GM19467 (cell line): Measurements from ENCODE around the gene SEC14L2.
"Not testable (repeated sequence)": the region's sequence is repeated elsewhere in the genome, so short reads cannot be mapped to it uniquely, and the experiment has no call there.

Source experiments
- ATAC-seq: cut with Tn5 transposase; IDR thresholded peaks from one replicate; pipeline ENCODE4 v1.9.1; 2021; ENCODE audit warnings: mild to moderate bottlenecking, moderate library complexity; ENCODE audit not compliant: unreplicated experiment

The SEC14L2 gene

DNA sequence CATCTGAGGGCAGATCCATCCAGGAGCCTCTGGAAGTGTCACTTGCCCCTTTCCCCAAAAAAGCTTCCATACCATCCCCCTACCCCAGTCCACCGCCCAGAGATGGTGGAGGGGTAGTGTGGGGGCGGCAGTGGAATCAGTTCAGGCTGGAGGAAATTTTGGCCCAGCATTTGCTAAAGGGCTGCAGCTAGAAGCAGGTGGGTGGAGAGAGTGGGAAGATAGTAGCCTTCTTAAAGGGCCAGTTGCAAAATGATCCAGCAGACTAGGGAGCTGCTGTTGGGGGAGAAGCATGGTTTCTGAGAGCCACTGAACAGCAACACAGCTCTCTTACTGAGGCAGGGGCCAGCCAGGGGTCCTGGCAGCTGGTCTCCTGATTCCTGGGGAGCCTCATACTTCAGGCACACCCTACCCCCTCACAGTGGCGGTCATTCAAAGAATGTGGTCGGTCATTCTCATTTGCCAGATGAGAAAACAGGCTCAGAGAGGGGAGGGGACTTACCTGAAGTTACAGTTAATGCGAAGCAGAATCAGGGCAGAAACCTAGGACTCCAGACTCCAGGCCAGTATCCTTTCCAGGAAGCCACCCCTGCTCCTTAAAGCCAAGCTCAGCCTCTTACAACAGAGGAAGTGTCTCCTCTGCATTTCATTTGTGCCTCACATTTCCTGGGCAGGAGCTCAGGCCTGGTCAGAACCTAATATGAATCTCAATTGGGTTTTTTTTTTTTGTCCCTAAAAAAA is 5.4 kb downstream of the SEC14L2 start:
- ATAC-seq, result no peak

DNA sequence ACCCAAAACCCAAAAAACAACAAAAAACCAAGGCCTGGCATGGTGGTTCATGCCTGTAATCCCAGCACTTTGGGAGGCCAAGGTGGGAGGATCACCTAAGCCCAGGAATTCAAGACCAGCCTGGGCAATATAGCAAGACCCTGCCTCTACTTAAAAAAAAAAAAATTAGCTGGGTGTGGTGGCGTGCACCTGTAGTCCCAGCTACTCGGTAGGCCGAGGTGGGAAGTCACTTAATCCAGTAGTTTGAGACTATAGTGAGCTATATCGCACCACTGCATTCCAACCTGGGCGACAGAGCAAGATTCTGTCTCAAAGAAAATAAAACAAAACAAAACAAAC is 5.9 kb downstream of the SEC14L2 start:
- not testable (repeated sequence) for ATAC-seq

DNA sequence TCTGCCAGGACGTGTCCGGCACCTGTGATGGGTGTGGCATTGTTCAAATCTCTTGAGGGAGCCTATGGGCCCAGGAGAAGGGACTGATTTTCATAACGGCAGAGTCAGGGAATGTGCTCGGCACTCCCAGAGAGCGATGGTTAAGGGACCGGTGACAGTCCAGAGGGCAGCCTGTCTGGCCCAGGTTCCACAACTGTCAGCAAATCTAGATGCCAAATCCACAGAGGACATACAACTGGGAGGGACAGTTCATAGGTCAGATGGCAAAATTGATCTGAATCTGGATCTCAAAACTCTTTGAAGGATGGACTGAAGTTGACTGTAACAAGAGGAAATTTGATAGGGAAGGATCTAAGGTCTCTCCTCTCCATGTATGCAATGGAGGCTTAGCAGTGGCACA is 7.5 kb downstream of the SEC14L2 start:
- no peak for ATAC-seq

DNA sequence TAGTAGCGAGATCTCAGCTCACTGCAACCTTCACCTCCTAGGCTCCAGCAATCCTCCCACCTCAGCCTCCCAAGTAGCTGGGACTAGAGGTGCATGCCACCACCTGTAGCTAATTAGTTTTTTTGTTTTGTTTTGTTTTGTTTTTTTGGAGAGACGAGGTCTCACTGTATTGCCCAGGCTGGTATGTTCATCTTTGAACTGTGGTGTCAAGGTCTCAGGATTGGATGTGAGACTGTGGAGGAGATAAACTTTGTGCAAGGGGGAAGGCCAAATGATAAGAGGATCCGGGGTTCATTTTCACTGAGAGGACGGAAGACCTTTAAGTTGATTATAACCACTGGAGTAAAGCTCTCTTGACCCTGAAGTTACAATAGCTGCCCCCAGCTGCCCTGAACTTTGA is 8.9 kb downstream of the SEC14L2 start:
- no peak for ATAC-seq

DNA sequence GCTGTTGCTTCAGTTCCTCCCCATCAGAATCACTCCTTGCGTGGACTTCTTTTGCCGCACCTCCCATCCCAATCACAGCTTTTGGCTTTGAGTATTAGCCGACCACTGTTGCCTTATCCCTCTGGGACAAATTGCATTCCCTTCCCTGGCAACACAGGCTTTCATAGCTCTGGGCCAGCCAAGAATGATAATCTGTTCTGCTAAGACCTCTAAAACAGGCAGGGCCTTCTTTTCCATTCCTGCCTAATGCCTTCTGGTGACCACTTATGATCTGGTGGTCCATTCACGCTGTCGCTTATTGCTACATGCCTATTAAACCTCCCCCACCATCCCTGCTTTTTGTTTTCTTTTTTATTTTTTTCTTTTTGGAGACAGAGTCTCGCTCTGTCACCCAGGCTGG is 9.6 kb downstream of the SEC14L2 start:
- ATAC-seq, result no peak

DNA sequence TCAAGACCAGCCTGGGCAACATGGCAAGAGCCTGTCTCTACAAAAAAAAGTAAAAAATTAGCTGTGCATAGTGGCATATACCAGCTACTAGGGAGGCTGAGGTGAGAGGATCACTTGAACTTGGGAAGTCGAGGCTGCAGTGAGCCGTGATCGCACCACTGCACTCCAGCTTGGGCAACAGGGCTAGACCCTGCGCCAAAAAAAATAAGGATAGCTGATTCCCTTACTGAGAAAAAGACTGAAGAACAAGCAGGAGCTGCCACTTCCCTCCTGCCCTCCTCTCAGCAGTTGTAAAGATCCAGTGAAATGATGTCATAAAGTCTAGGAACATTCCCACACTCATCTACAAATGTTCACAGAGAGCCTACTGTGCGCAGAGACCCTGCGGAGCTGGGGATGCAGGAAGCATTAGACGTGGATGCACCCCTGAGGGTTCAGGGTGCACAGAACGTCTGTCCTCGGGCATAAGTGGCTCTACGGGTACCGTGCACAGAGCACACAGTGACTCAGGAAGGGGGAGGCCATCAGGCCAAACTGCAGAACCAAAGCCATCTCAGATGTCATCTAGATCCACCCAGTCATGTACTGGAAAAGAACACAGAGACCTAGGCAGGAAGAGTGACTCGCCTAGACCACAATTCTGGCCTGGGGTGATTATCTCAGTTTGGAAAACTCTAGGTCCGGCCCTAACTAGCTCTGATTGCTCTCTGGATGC is 11.7 kb downstream of the SEC14L2 start:
- no peak for ATAC-seq

DNA sequence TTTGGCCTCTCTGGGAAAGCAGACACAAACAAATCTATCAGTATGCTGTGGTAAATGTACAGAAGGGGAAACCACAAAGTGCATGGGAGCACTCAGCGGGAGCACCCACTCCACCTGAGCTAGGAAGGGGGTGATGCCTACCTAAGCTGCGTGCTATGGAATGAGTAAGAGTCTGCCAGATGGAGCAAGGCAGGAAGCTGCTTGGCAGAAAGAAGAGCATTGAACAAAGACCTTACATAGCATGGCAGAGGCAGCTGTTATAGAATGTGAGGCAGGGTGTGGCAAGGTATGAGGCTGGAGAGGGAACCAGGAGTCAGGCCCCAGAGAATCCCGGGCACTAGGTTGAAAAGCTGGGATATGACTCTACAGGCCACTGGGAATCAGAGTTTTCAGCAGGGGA is 15.0 kb downstream of the SEC14L2 start:
- no peak for ATAC-seq

DNA sequence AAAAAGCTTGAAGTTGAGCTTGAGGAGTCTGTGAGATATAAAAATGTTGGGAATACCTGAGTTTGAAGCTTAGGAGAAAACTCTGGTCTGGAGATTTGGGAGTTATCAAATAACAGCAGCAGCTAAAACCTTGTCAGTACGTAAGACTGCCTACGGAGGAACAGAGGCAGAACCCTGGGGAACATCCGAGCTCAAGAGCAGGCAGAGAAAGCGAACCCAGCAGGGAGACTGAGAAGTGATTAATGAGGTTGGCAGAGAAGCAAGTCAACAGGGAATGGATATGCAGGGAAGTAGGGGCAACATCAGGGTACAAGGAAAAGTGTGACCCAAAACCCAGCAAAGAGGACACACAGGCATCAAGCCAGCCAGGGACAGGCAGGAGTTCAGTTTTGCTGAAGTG is 16.2 kb downstream of the SEC14L2 start:
- ATAC-seq, result no peak

DNA sequence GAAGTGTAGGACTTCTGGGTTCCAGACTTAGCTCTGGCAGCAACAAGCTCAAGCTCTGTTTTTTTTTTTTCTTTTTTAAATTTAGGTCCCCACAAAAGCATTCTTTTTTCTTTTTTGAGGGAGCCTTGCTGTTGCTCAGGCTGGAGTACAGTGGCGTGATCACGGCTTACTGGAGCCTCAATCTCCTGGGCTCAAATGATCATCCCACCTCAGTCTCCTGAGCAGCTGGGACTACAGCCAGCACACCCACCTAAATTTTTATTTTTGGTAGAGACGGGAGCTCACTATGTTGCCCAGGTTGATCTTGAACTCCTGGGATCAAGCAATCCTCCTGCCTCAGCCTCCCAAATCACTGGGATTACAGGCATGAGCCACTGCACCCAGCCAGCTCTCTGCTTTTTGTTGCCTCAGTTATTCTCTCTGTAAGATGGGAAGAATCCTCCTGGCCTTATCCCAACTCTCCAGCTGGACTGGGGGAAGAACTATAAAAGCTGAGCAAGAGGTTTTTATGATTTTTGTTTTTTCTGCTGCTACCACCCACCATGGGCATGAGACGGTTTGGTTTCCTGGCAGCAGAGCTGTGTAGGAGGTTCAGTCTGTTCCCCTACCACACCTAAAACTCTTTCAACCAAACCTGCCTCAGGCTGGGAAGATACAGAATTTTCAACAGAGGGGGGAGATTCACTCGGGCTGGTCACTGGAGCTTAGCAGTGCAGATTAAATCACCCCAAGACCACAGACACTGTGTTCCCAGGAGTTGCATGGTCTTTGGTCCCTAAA is 17.1 kb downstream of the SEC14L2 start:
- ATAC-seq, result no peak

DNA sequence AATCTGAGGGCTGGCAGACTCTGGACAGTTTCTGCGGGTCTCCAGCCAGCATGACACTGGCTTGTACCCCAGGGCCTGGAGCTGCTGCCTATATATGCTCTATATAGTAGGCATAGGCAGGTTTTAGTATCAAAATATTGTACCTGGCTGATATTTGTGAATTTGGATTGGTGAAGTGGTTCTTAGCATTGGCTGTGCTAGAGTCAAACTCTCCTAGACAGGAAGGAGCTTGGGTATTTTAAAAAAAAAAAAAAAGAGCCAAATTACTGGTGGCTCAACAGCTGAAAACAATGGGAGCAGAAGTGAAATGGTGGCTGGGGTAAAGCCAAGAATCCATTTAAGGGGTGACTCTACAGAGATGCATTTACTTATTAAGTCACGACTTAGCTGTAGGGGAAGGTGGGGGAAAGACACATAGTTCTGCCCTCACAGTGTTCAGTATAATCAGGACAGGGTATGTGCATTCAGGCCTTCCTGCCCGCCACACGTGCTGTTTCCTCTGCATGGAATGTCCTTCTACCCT is 17.8 kb downstream of the SEC14L2 start:
- no peak for ATAC-seq

DNA sequence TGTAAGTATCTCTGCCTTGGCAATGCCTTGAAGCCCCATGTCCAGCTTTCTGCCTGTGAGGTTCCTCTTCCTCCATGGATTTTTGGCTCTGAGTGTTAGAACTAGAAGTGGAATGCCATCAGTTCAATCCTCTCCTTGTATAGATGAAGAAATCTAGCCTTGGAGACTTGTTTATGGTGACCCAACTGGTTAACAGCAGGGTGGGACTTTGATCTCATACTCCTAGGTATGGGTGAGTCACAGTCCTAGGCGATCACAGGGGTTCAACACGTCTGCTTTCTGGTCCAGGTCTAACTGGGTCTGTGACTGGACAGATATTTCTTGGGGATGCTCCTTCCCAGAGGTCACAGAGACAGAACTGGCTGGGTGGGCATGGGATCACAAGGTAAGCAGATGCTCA is 19.6 kb downstream of the SEC14L2 start:
- no peak for ATAC-seq

DNA sequence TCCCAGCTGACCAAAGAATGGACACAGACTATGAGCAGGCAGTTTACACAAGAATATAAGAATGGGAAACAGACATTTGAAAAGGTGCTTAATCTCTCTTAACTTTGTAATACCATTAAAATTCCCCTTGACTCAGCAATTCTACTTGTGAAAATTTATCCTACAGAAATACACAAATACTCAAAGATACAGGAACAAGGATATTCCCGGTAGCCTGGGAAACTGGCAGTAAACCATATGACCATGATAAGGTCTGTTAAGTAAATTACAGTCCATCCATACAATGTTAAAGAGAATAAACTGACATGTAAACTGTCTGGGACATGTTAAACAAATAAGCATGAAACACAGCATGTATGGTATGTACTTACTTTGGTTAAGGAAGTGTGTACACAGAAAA is 20.0 kb downstream of the SEC14L2 start:
- ATAC-seq, result no peak

DNA sequence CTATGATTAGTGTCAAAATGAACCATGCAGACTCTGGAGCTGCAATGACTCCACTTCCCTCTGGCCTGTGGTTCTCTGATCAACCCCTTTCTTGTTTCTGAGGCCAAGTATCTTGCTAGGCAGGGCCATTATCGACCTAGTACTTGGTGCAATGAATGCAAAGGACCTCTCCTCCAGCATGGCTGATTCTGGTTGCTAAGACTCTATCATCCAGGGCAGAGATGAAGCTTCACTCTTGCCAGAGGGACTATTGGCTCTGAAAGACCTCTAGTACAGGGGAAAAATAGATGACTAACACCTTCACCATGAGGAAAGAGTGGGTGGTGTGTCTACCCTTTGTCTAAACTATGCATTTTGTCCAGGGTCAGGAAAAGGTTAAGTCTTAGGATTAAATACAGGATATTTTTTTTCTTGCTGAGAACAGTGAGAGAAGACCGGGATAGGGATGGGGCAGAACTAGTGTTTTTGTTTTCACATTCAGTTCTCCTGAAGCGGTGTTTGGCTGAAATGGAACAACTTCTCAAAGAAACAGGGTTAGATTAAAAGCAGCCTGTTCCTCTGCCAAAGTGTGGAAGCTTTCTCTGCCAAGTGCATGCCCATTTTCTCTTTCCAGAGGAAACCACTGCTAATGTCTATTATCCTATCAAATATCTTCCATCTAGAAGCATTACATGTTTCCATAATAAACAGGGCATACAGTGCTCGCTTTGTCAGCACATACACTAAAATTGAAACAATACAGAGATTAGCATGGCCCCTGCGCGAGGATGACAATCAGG is 23.7 kb downstream of the SEC14L2 start:
- no peak for ATAC-seq

DNA sequence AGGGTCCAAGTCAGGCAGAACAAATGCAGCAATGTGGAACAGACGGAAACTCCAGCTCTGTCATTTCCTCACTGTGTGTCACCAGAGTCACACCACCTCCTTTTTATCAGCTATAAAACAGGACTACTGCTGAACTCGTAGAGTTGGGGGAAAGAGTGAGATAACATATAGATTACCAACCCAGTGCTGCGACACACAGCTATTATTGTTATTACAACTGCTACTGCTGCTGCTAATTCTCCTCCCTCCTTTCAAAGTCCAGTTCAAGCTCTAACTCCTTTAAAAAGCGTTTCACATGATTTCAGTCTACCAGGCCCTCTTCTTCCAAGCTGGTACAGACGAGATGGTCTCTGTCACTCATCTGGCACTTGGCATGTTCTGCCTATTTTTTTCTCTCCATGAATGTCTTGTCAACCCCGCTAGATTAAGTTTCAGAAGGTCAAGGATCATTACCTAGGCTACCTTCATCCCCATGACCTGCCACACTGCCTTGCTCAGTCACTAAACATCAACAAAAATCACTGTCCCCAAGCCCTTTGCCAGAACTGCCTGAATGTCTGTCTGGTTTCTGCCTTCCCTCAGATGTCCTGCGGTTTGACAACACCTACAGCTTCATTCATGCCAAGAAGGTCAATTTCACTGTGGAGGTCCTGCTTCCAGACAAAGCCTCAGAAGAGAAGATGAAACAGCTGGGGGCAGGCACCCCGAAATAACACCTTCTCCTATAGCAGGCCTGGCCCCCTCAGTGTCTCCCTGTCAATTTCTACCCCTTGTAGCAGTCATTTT is 25.1 kb downstream of the SEC14L2 start:
- no peak for ATAC-seq

DNA sequence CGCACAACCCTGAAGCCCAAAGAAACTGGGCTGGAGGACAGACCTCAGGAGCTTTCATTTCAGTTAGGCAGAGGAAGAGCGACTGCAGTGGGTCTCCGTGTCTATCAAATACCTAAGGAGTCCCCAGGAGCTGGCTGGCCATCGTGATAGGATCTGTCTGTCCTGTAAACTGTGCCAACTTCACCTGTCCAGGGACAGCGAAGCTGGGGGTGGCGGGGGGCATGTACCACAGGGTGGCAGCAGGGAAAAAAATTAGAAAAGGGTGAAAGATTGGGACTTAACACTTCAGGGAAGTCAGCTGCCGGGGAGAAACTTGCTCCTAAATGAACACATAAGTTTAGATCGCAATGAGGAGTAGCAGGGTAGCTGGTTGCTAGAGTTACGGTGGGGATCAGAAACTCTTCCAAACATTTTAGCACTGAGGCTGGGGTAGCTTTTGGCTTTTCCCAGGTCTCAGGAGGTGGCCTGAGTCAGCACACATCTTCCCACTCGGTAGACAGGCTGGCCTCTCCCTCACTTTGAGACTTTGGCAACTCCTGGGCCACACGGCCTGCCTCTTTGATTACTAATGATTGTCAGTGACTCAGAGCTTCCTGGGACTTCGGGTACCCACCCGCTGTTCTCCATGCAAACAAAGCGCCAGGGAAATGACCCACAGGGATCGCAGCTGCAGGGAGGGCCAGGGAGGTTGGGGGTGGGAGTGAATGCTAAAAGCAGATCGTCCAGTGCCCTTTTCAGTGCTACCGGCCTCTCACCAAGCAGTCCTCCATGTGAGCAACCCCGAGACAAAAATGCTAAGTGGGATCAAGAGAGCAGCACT is 25.9 kb downstream of the SEC14L2 start:
- no peak for ATAC-seq

DNA sequence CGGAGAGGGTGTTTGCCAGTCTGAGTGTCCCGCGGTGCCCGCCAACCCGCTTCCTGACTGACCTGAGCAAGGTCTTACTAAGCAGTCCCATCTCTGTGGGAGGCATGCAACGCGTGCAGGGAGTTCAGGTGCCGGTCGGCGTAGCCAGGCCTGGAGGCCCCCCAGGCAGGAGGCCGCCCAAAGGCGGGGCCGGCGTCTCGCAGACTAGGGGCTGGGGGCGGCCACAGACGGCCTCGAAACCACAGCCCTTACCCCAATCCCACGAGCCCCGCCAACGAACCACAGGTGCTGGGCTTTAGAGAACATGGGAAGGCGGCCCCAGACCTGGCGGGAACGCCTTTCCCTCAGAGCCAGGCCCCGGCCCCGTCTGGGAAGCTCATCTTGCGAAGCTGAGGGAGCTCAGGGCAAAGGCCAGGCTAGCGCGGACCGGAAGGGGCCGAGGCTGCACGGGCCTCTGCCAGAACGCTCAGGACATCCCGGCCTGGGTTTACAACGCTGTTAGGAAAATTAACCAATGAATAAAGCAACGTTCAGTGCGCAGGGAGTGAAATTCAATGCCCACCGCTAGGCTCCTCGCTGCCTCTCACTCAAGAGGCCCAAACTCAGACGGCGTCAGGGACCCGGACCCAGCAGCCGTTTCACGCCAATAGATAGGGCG is 26.6 kb downstream of the SEC14L2 start:
- ATAC-seq, result peak; percentile 28

DNA sequence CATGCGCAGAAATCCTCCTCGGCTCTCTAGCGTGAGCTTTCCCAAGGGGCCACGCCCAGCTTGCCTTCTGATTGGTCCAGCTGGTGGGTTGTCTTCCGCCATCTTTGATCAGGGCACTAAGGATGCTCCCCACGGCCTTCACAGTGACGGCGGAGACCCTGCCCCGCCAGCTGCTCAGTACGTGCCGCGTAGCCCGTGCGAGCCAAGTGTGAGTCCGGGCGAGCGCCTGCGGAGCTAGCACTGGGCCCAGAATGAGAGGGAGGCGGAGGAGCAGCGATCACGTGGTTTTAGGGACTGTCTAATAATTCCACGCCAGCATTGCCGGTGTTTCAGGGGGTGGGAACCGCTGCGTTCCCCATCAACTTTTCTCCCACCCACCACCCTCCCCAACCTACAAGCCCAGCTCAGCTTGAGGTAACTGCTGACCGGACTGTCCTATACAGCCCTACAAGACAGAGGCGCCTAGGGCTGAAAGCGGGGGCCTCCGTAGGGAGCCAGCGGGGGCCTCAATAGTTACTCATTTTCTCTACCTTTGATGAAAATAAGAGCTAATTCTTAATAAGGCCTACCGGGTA is 27.2 kb downstream of the SEC14L2 start:
- peak; percentile 76 for ATAC-seq

DNA sequence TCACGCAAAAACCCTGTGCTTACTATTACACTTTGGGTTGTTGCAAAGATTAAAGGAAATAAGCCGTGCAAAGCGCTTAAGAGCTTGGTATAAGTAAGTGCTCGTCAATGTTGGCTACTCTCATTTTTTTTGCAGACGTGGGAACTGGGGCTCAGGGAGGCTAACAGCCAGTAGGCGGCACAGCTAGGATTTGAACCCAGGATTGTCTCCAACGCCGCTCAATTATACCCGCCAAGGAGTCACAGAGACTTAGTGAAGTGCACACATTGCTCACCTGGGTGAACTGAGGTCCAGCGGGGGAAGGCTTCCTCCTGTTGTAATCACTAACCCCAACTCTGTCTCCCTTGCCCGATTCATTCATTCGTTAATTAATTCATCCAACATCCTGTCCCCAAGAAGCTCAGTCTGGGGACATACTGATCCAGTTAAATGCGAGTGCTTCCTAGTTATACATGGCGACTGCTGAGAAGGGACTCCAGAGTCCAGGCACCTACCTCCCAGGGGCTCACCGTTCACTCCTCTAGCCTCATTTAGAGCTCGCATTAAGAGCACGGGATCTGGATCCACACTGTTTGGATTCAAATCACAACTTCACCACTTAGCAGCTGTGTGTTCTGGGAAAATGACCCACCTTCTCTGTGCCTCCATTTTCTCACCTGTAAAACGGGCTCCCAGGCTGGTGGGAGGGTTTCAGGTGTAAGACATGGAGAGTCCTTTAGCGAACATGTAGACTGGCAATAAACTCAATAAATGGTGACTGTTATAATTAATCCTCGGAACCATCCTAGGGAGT is 27.9 kb downstream of the SEC14L2 start:
- ATAC-seq, result no peak
